Measurements from ENCODE around the gene SLC25A24. TPM values are rescaled to one million over a fixed set of nuclear protein-coding genes. Genes with fewer than 3 reads are reported as not detected.

SLC25A24 gene
- total RNA-seq, 1 experiment from 2014 or later, result 23.6 TPM

DNA sequence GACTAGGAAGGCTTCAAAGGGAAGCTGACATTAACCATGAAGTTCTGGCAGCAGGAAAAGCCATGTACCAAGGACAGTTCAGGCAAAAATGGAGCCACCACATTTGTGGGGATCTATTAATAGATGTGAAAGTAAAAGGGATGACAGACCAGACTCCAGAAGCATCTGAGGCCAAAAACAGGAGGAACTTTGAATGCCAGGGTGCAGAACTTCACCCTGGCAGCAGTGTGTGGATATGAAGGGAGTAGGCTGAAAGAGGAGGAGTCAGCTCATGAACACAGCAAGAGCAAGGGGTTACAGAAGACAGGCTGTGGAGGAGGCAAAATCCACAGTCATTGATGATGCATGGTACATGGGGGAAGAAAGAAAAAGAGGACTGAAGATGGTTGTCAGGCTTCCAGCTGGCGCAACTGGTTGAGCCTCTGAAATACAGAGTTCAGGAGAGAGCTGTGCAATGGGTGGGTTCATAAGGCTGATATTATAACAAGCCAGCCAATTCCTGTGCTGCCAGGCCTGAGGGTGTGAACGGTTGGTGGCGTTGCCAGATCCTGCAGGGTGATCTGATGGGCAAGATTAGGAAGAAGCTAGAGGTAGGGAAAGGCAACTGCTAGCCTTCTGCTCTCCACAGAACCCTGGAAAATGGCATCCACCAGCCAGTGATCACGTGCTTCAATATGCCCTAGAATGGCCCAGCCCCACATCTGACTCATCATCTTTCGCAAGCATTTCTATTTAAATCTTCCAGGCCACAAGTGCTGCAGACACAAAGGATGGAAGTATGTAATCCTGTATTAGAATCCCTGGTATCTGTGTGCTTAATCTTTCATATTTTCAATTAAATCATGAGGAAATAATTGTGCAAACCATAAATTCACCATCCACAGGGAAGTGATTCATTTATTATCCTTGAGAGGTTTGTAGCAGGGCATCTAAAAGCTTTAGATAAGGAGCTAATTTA lies 81.9 kb downstream of the SLC25A24 start:
- H3K4me2 ChIP-seq (ENCODE audit: low read length), result no peak overlapping the region
- H3K9me2 ChIP-seq (ENCODE audit: insufficient read depth), result no peaks in the 10 kb centered on the region
- POLR2A ChIA-PET, result no interaction called here
- H2AFZ ChIP-seq (ENCODE audit: low read depth, low read length, poor library complexity, severe bottlenecking), result no peak overlapping the region
- no peaks in the 10 kb centered on the region for H3K79me2 ChIP-seq (ENCODE audit: insufficient read depth, low read length)
- ATAC-seq (peak; percentile 57), DNase-seq (ENCODE audit: low read depth, low spot score) (no peak)
- H3K9me3 ChIP-seq (ENCODE audit: control insufficient read depth in 1 of 2, insufficient read depth in 1 of 2, low read depth in 1 of 2, low read length in 2 of 2), result no peaks in the 10 kb centered on the region
- H3K27ac ChIP-seq (ENCODE audit: low read depth, low read length), result no peak overlapping the region
- H3K4me1 ChIP-seq (ENCODE audit: control insufficient read depth in 1 of 2, insufficient read depth in 2 of 2, low read length in 2 of 2), result 0 out of 4 replicates have a peak, but pooled peaks cover 0 to 4% of the 10 kb centered on the region in 2 experiments
- no peak for TF ChIP-seq ZFX (IDR thresholded peaks at IDR 0.05)
- peak; percentile 75 for TF ChIP-seq CEBPB (IDR thresholded peaks at IDR 0.05; ENCODE audit: low read depth)
- TF ChIP-seq ATF3 (IDR thresholded peaks at IDR 0.05), result peak; percentile 18; the same call in 1 of the 2 replicates
- 0 out of 2 replicates have a peak, but pooled peaks have one; percentile 19 for TF ChIP-seq FOSL1 (IDR thresholded peaks at IDR 0.05; ENCODE audit: low read depth)
- intact Hi-C loops (cut with micrococcal nuclease), result no loop called here
- H4K20me1 ChIP-seq (ENCODE audit: insufficient read depth), result no peaks in the 10 kb centered on the region
- BruUV-seq (replicated peaks), result no TSS peak
- H3K36me3 ChIP-seq (ENCODE audit: control insufficient read depth in 1 of 2, insufficient read depth in 2 of 2, low read length in 2 of 2), result no peaks in the 10 kb centered on the region
- H3K9ac ChIP-seq (ENCODE audit: low read length), result no peak overlapping the region
- H3K27me3 ChIP-seq (ENCODE audit: insufficient read depth, low read length), result peaks cover 16% of the 10 kb centered on the region
- CTCF ChIA-PET, result interaction anchor here (1.9 kb wide), 1 partner anchor 336 kb away, joined by 5 read pairs; no protein-coding TSS in a partner anchor
- RAD21 ChIA-PET (ENCODE audit: low non-redundant PET in 1 of 2, low total read pairs in 2 of 2, uncharacterized antibody in 2 of 2, unreplicated experiment in 2 of 2), result no interaction called here
- no peak overlapping the region for H3K4me3 ChIP-seq (replicated peaks in 1 of 2; ENCODE audit: low read depth in 1 of 2, low read length in 2 of 2)

- Histone ChIP-seq H3K4me1 (ENCODE audit: control insufficient read depth in 1 of 2, insufficient read depth in 2 of 2, low read length in 2 of 2) (0 out of 4 replicates have a peak, but pooled peaks cover 0 to 4% of the 10 kb centered on the region in 2 experiments), H3K27ac (ENCODE audit: low read depth, low read length) (no peak overlapping the region), H3K36me3 (ENCODE audit: control insufficient read depth in 1 of 2, insufficient read depth in 2 of 2, low read length in 2 of 2) (no peaks in the 10 kb centered on the region), H3K9me3 (ENCODE audit: control insufficient read depth in 1 of 2, insufficient read depth in 1 of 2, low read depth in 1 of 2, low read length in 2 of 2) (no peaks in the 10 kb centered on the region), H4K20me1 (ENCODE audit: insufficient read depth) (no peaks in the 10 kb centered on the region), H3K4me2 (ENCODE audit: low read length) (no peak overlapping the region), H3K4me3 (replicated peaks in 1 of 2; ENCODE audit: low read depth in 1 of 2, low read length in 2 of 2) (no peak overlapping the region), H3K9ac (ENCODE audit: low read length) (no peak overlapping the region), H3K79me2 (ENCODE audit: insufficient read depth, low read length) (no peaks in the 10 kb centered on the region), H2AFZ (ENCODE audit: low read depth, low read length, poor library complexity, severe bottlenecking) (no peak overlapping the region), H3K27me3 (ENCODE audit: insufficient read depth, low read length) (peaks cover 16% of the 10 kb centered on the region), H3K9me2 (ENCODE audit: insufficient read depth) (no peaks in the 10 kb centered on the region)
- DNase-seq (ENCODE audit: low read depth, low spot score) (no peak), ATAC-seq (no peak)
- CTCF ChIA-PET, result no interaction called here
- RAD21 ChIA-PET (ENCODE audit: low non-redundant PET in 1 of 2, low total read pairs in 2 of 2, uncharacterized antibody in 2 of 2, unreplicated experiment in 2 of 2), result no interaction called here
- TF ChIP-seq ZNF274 (IDR thresholded peaks at IDR 0.05; ENCODE audit: low read depth, low read length), result no peak
- no peak for TF ChIP-seq POLR2A (IDR thresholded peaks at IDR 0.05; ENCODE audit: borderline replicate concordance, extremely low read depth, insufficient read depth, insufficient read length)
- no peak for TF ChIP-seq CEBPB (IDR thresholded peaks at IDR 0.05; ENCODE audit: low read depth)
- no peak for TF ChIP-seq SIN3A (IDR thresholded peaks at IDR 0.05; ENCODE audit: low read depth)
- TF ChIP-seq JUND (IDR thresholded peaks at IDR 0.05), result no peak
- intact Hi-C loops (cut with micrococcal nuclease), result no loop called here
- POLR2A ChIA-PET, result no interaction called here
- no TSS peak for BruUV-seq (replicated peaks)
Measured at GRCh38 chr1:108117237-108117636, 82.9 kb downstream of the SLC25A24 start.
